ENCODE data around the gene PSMA1.

DNA sequence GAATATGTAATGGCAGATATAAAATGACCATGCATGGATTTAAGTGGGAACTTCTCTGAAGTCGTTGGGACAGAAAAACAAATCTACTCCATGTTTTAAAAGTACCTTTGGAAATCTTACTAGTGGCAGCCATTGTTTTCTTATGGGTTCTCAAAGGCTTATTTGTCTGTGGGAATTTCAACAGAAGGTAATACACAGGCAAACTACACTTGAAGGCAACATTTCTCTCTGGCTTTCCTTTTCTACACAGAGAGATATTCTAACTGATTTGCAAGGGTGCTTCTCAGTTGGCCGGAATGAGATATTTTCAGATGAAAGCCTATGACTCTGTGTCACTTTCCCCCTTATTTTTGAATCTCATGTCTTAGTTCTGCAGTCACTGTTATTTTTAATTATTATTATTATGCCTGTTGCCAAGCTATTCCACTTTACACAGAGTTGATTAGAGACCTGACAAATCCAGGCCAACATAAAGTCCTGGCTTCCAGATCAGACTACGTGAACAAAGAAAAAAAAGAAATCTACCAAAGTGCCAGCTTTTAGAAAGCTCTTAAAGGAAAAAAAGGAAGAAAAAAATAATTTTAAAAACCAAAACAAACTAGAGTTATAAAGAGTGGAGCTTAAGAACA lies 18.9 kb upstream of the PSMA1 start:
- no peak for TF ChIP-seq EP300 (conservative IDR thresholded peaks at IDR 0.05; ENCODE audit: poor library complexity, severe bottlenecking)
- TF ChIP-seq, protein P1, sequence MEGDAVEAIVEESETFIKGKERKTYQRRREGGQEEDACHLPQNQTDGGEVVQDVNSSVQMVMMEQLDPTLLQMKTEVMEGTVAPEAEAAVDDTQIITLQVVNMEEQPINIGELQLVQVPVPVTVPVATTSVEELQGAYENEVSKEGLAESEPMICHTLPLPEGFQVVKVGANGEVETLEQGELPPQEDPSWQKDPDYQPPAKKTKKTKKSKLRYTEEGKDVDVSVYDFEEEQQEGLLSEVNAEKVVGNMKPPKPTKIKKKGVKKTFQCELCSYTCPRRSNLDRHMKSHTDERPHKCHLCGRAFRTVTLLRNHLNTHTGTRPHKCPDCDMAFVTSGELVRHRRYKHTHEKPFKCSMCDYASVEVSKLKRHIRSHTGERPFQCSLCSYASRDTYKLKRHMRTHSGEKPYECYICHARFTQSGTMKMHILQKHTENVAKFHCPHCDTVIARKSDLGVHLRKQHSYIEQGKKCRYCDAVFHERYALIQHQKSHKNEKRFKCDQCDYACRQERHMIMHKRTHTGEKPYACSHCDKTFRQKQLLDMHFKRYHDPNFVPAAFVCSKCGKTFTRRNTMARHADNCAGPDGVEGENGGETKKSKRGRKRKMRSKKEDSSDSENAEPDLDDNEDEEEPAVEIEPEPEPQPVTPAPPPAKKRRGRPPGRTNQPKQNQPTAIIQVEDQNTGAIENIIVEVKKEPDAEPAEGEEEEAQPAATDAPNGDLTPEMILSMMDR (IDR thresholded peaks at IDR 0.05; ENCODE audit: poor library complexity, severe bottlenecking) = no peak
- TF ChIP-seq SMC3 (conservative IDR thresholded peaks at IDR 0.05; ENCODE audit: poor library complexity) = no peak
- TF ChIP-seq TAF1 (IDR thresholded peaks at IDR 0.05; ENCODE audit: low read depth) = no peak

Measured in neural cell (in vitro differentiated cells).